Stimulated activated effector memory CD8-positive, alpha-beta T cell treated with anti-CD3 and anti-CD28 coated beads, Interleukin-12 subunit alpha, Interleukin-12 subunit beta, amount 100 ng/mL, for 72 hours (primary cell): ENCODE data around the gene COL19A1.
A peak's percentile ranks its signal among the peaks of the same experiment; 100 is the strongest.
"Not testable (repeated sequence)": the region's sequence is repeated elsewhere in the genome, so short reads cannot be mapped to it uniquely, and the experiment has no call there.

ENCODE experiments used
- ATAC-seq: fragments of 150-1000 bp; cut with Tn5 transposase; 2 replicates; pipeline ENCODE4 v1.10.0; 2021
- DNase-seq, 2 donors: peaks; one replicate each; pipeline ENCODE4 v3.0.0; 2021 to 2022; ENCODE audit warnings: low spot score in 2 of 2
- H3K27ac Mint-ChIP-seq: one replicate; pipeline ENCODE4 v1.8.0; 2022; ENCODE audit warnings: mild to moderate bottlenecking, mixed read lengths
- H3K36me3 Mint-ChIP-seq: one replicate; pipeline ENCODE4 v1.8.0; 2022; ENCODE audit warnings: mild to moderate bottlenecking, mixed read lengths
- H3K4me1 Mint-ChIP-seq: one replicate; pipeline ENCODE4 v1.8.0; 2022; ENCODE audit warnings: mixed read lengths
- H3K4me3 Mint-ChIP-seq: one replicate; pipeline ENCODE4 v1.8.0; 2022; ENCODE audit warnings: mild to moderate bottlenecking, mixed read lengths
- H3K9me3 Mint-ChIP-seq: one replicate; pipeline ENCODE4 v1.8.0; 2022; ENCODE audit warnings: mixed read lengths

COL19A1 gene

DNA sequence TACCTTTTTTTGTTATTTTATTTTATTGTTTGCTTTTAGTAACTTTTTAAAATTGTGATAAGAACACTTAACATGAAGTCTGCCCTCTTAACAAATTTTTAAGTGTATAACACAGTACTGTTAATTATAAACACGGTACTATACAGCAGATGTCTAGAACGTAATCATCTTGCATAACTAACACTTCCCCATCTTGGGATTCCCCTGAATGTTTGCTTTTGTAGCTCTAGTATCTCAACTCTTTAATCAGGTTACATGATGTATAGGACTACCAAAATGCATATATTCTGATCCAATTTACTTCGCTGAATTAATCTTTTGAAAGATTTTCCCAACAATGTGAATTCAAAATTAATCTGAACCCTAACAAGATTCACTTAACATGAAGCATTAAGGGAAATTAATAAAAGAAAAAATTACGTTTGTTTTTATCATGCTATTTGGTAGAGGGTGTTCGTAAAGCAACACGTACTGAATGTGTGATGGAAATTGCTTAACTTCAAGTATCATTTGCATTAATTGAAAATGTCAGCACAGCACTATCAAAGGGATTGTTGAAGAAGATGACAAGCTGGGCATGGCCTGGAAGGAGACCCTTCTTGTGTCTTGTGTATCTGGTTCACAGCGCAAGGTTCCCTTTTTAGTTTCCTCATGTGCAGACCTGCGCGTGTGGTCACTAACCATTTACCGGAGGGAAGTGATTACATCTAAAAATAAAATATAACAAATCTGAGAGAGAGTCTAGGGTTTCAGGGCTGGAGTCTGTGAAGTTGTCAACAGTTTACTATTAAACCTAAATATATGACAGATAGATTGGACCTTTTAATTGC lies 15.2 kb downstream of the COL19A1 start:
- no peak for ATAC-seq
- Mint-ChIP-seq H3K9me3 (no peaks in the 10 kb centered on the region), H3K4me3 (no peak overlapping the region), H3K36me3 (no peaks in the 10 kb centered on the region), H3K4me1 (no peaks in the 10 kb centered on the region), H3K27ac (no peak overlapping the region)
- DNase-seq: no peak

DNA sequence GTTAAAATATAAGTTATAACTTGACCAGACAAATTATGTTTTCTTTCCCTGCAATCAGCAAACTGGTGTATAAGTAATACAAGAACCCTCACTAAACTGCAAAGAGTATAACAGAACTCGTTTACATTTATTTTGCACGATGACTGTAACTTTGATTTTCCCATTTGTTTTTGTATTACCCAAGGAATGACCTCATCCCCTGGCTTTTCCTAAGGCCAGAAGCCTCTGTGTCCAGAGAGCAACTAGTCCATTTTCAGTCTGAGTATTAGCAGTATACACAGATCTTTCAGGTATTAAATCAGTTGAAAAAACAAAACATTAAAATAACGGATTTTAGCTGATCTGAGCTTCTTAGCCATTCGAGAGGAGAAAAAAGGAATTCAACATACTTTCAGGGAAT lies 17.2 kb downstream of the COL19A1 start:
- Mint-ChIP-seq H3K4me3 (no peak overlapping the region), H3K27ac (no peak overlapping the region), H3K4me1 (no peaks in the 10 kb centered on the region), H3K36me3 (no peaks in the 10 kb centered on the region), H3K9me3 (no peaks in the 10 kb centered on the region)
- ATAC-seq: no peak
- no peak for DNase-seq

DNA sequence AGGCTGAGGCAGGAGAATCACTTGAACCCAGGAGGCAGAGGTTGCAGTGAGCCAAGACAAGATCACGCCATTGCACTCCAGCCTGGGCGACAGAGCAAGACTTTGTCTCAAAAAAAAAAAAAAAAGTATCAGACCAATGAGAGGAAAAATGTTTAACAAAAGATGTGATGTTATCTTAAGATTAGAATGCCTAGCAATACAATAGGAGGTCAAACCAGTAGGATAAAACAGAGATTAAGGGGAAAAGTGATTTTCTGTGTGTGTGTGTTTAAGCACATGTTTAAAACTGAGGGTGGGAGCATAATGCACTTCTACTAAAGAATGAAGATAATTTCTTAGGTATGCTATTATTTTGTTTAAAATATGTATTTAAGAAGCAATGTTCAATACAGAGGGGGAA lies 17.9 kb downstream of the COL19A1 start:
- ATAC-seq (no peak), DNase-seq (no peak)
- Mint-ChIP-seq H3K27ac (no peak overlapping the region), H3K4me3 (no peak overlapping the region), H3K36me3 (no peaks in the 10 kb centered on the region), H3K4me1 (no peaks in the 10 kb centered on the region), H3K9me3 (no peaks in the 10 kb centered on the region)

DNA sequence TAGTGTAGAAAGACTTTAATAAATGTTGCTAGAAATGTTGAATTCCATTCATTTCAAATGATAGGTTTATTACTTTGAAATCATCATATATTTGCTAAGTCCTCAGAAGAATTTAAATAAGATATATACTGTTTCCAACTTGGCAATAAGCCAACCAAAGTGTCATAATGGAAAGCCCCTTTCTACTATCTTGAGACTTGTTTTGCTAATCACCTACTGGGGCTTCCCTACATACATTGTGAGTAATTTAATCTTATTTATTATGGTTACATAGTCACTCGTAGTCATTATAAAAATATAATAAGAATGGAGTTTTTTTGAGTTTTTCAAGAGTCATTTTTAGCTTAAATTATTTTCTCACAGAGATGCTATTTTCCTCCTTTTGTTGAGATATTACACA lies 20.7 kb downstream of the COL19A1 start:
- ATAC-seq (peak; percentile 62), DNase-seq (no peak)
- H3K4me3 Mint-ChIP-seq: no peak overlapping the region
- H3K9me3 Mint-ChIP-seq: peaks cover 3% of the 10 kb centered on the region
- H3K4me1 Mint-ChIP-seq: no peaks in the 10 kb centered on the region
- no peaks in the 10 kb centered on the region for H3K36me3 Mint-ChIP-seq
- H3K27ac Mint-ChIP-seq: no peak overlapping the region

DNA sequence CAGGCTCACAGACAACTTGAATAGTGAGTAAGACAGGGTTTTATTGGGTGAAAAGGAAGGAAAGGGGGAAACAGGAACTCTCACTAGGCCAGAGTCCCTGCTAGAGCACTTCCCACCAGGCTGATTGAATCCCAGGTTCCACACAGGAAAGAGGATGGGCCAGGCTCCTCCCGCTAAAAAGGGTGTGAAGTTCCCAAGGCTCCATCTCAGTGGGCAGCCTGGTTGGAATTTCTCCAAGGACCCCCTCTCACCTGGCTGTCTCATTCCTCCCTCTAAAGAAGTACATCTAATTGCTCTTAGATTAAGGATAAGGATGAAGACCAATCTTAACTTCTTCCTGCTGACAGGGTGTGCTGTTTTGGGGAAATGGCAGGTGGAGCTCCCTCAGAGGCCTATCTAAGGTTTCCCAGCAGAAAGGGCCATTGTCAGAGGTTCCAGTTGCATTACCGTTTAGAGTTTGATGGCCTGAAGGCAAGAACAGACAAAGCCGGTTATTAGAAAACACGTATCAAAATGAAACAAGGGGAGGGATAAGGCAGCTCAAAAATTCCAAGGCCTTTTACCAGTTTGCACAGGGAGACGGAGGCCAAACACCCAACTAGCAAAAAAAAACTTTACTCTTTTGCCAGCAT lies 21.5 kb downstream of the COL19A1 start:
- ATAC-seq (no peak), DNase-seq (no peak)
- H3K4me1 Mint-ChIP-seq: no peaks in the 10 kb centered on the region
- no peaks in the 10 kb centered on the region for H3K36me3 Mint-ChIP-seq
- no peak overlapping the region for H3K4me3 Mint-ChIP-seq
- peaks cover 3% of the 10 kb centered on the region for H3K9me3 Mint-ChIP-seq
- H3K27ac Mint-ChIP-seq: no peak overlapping the region

DNA sequence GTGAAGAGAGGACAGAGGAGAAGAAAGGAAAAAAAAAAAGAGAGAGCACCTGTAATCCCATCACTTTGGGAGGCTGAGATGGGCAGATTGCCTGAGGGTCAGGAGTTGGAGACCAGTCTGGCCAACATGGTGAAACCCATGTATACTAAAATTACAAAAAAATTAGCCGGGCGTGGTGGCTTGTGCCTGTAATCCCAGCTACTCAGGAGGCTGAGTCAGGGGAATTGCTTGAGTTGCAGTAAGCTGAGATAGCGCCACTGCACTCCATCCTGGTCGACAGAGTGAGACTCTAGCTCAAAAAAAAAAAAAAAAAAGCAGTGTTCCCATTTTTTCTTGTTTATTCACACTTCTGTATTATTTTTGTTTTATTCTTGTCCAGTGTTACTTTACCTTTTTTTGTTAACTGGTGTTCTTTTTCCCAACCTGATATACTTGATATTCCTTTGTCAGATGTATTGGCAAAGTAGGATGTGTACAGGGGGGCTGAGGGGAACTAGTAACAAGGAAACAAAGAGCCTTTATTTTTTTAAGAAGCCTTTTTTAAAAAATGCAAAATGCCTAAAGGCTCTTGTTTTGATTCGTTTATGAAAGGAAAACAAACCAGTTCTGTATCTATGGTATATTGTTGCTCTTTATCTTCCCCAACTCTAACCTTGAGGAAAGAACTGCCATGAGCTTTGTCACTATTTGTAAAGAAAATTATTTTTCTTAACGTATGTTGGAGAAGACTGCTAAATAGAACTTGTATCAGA lies 22.3 kb downstream of the COL19A1 start:
- H3K9me3 Mint-ChIP-seq: peaks cover 3% of the 10 kb centered on the region
- no peaks in the 10 kb centered on the region for H3K36me3 Mint-ChIP-seq
- ATAC-seq (no peak), DNase-seq (no peak)
- no peak overlapping the region for H3K4me3 Mint-ChIP-seq
- no peak overlapping the region for H3K27ac Mint-ChIP-seq
- no peaks in the 10 kb centered on the region for H3K4me1 Mint-ChIP-seq

DNA sequence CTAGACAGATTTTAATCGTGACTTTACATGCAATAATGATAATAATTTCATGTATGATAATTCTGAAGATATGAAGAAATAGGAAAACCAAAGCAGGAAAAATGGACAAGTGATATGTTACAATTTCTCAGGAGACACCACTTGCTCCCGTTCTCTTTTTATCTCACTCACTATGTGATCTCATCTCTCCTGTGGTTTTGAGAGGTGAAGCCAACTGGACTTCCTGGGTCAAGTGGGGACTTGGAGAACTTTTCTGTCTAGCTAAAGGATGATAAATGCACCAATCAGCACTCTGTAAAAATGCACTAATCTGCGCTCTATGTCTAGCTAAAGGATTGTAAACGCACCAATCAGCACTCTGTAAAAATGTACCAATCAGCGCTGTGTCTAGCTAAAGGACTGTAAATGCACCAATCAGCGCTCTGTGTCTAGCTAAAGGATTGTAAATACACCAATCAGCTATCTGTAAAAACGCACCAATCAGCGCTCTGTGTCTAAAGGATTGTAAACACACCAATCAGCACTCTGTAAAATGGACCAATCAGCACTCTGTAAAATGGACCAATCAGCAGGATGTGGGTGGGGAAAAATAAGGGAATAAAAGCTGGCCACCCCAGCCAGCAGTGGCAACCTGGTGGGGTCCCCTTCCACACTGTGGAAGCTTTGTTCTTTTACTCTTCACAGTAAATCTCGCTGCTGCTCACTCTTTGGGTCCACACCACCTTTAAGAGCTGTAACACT lies 23.0 kb downstream of the COL19A1 start:
- not testable (repeated sequence) for H3K36me3 Mint-ChIP-seq, H3K9me3 Mint-ChIP-seq, ATAC-seq, DNase-seq, H3K4me3 Mint-ChIP-seq, H3K4me1 Mint-ChIP-seq, H3K27ac Mint-ChIP-seq

DNA sequence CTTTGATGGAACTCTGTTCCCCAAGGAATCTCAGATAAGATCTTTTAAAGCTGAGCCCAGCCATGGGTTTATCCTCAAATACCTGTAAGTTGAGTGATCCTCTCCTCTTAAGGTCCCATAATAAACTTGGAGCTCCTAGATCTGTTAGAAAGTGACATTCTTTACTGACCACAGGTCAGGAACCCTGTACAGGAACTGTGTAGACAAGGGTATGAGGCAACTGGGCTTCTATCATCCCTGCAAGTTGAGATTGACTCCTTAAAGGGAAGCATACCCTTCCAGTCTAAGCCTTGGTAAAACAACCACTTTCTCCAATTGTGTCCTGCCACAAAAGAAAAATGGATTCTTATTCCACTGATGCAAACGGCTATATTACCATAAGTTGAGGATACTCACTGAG lies 26.2 kb downstream of the COL19A1 start:
- not testable (repeated sequence) for H3K27ac Mint-ChIP-seq, DNase-seq, H3K36me3 Mint-ChIP-seq, H3K4me3 Mint-ChIP-seq, H3K4me1 Mint-ChIP-seq, ATAC-seq, H3K9me3 Mint-ChIP-seq

DNA sequence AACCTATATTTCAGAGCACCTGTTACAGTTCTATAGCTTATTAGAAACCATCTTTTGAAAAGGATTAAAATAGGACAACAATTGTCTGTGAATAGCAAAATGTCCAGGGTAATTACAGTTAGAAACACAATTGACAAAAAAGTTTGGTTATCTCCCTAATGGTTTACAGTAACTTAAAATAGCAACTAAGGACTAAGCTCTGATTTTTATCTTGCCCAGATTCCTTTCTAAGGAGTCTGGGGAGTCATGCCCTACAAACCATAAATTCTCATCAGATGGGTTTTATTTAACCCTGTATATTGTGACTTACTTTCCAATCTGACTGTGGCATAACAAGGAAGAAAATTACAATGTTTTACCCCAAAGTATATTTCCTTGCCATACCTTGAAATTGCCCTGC lies 26.9 kb downstream of the COL19A1 start:
- not testable (repeated sequence) for H3K4me1 Mint-ChIP-seq, H3K9me3 Mint-ChIP-seq, DNase-seq, H3K27ac Mint-ChIP-seq, ATAC-seq, H3K36me3 Mint-ChIP-seq, H3K4me3 Mint-ChIP-seq

DNA sequence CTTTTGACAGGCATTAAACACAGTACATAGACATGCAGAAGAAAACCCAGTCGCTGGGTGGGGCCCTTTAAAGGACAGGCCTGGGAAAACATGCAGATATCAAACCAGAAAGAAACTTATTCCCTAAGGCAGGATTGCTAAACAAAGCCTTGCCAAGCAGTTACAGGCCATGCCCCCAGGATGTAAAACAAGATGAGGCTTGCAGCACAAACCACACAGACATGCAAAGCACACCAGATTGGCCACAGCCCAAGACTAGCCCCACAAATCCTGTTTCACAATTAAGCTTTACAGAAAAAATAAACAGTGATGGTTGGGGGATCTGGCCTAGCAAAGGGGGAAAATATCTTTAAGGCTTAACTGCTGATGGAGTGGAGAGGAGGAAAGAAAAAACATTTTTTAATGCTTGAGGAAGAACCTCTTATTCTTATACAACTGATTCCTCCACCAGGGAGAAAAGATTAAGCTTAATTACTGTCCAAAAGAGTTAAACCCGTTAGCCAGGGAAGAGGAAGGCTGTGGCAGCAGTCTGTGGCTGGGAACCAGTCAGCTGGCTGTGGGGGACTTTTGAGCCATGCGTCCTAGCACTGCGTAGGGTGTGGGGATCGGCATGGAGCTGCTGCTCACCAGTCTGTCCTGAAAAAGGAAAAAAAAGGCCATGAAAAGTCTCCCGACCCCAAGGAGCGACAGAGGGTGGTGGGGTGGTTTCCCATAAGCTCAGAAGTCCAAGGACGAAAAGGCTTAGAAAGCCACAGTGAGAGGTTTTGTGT lies 28.4 kb downstream of the COL19A1 start:
- ATAC-seq (no peak), DNase-seq (no peak)
- Mint-ChIP-seq H3K9me3 (peaks cover 3% of the 10 kb centered on the region), H3K4me3 (no peak overlapping the region), H3K36me3 (no peaks in the 10 kb centered on the region), H3K27ac (no peak overlapping the region), H3K4me1 (no peaks in the 10 kb centered on the region)

DNA sequence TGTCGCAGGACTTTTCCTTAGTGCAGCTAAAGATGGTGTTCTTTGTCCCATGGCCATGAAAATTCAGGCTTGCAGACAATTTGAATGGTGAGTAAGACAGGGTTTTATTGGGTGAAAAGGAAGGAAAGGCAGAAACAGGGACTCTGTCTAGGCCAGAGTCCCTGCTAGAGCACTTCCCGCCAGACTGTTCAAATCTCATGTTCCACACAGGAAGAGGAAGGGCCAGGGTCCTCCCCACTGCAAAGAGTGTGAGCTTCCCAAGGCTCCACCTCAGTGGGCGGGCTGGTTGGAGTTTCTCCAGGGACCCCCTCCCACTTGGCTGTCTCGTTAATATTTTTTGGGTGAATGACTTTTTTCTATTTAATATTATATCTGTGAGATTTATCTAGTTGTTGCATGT lies 29.0 kb downstream of the COL19A1 start:
- ATAC-seq (no peak), DNase-seq (no peak)
- Mint-ChIP-seq H3K4me3 (no peak overlapping the region), H3K36me3 (no peaks in the 10 kb centered on the region), H3K4me1 (no peaks in the 10 kb centered on the region), H3K9me3 (peaks cover under 1% of the 10 kb centered on the region), H3K27ac (no peak overlapping the region)

DNA sequence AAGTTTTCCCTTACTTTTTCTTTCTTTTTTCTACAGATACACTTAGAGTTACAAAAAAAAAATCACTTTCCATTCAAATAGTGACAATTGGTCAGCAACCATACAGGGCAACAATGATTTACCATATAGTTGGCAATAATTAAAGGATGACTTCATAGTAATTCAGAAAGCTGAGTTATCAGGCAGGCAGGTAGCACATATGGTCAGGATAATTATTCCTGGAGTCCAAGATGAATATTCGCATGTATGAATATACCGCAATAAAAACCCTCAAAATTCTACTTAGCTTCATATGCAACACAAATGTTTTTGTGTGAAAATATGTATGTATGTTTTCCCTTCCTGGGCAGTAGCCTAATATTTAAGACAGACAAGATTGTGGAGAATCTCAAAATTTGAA lies 34.5 kb downstream of the COL19A1 start:
- no peak for ATAC-seq

DNA sequence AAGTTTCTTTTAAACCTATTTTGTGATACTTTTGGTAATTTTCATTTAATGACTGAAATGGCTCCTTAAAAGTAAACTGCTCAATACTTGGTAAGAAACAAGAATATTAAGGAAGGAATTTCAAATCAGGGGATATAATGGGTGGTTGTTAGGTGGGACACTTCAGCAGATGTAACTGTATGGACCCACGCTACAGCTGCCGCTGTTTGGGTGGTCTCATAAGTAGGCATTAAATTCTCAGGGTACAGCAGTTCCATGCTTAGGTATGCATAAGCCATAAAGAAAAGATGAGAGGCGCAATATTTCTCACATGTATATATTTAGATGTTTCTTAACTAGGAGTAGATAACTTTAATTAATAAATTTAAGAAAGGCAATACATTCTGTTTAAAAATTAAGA lies 35.0 kb downstream of the COL19A1 start:
- Mint-ChIP-seq H3K36me3 (no peaks in the 10 kb centered on the region), H3K9me3 (no peaks in the 10 kb centered on the region), H3K4me1 (no peaks in the 10 kb centered on the region), H3K4me3 (no peak overlapping the region), H3K27ac (no peak overlapping the region)
- ATAC-seq (no peak), DNase-seq (no peak)

More for the DNA sequence above, 34.5 kb downstream of the COL19A1 start:
- Mint-ChIP-seq H3K4me3 (no peak overlapping the region), H3K9me3 (no peaks in the 10 kb centered on the region), H3K36me3 (no peaks in the 10 kb centered on the region), H3K27ac (no peak overlapping the region), H3K4me1 (no peaks in the 10 kb centered on the region)
- DNase-seq: no peak

DNA sequence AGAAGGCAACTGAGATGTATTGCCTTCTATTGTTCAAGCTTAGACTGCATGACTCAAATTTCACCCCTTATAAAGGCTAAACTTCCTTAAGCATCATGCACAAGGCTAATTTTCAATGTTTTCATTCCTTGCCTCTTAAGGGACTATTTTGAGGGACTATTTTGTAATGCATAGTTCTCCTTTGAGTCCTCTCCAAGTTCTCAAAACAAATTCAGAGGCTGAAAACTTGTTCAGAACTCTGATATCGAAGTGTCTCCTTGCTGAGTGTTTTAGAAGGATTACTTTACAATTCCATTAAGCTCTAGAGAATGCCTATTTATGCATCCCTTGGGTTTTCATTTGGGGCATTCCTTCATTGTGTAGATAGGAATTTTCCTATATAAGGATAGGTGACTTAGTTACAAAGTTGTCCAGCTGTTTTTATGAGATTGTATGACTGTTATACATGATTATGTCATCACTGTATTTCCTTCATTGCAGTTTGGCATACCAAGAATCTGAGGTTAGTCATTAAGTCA lies 41.7 kb downstream of the COL19A1 start:
- no peaks in the 10 kb centered on the region for H3K4me1 Mint-ChIP-seq
- no peak overlapping the region for H3K27ac Mint-ChIP-seq
- DNase-seq: no peak
- no peaks in the 10 kb centered on the region for H3K36me3 Mint-ChIP-seq
- H3K9me3 Mint-ChIP-seq: no peaks in the 10 kb centered on the region
- H3K4me3 Mint-ChIP-seq: no peak overlapping the region
- no peak for ATAC-seq
